Immature natural killer cell (primary cell): Measurements from ENCODE around the gene WDFY3. TPM values are rescaled to one million over a fixed set of nuclear protein-coding genes. Genes with fewer than 3 reads are reported as not detected.

Experiments used
- DNase-seq, 3 donors: peaks; one replicate each; pipeline ENCODE4 v3.0.0; 2022; ENCODE audit warnings: mixed read lengths in 1 of 3
- H3K27ac Mint-ChIP-seq, 6 donors: one replicate each; pipeline ENCODE4 v1.8.0; 2020; ENCODE audit warnings: mixed read lengths in 6 of 6, mild to moderate bottlenecking in 5 of 6, inconsistent platforms in 4 of 6, moderate library complexity in 3 of 6
- H3K27me3 Mint-ChIP-seq, 3 donors: one replicate each; pipeline ENCODE4 v1.8.0; 2020 to 2021; ENCODE audit warnings: low read depth in 3 of 3, mild to moderate bottlenecking in 3 of 3, mixed read lengths in 3 of 3, moderate library complexity in 3 of 3, inconsistent platforms in 1 of 3
- H3K36me3 Mint-ChIP-seq, 3 donors: one replicate each; pipeline ENCODE4 v1.8.0; 2020; ENCODE audit warnings: mixed read lengths in 3 of 3, inconsistent platforms in 2 of 3, mild to moderate bottlenecking in 2 of 3
- H3K4me1 Mint-ChIP-seq, 2 donors: one replicate each; pipeline ENCODE4 v1.8.0; 2020; ENCODE audit warnings: inconsistent platforms in 2 of 2, mild to moderate bottlenecking in 2 of 2, mixed read lengths in 2 of 2, moderate library complexity in 1 of 2
- H3K4me3 Mint-ChIP-seq, 5 donors: one replicate each; pipeline ENCODE4 v1.8.0; 2020; ENCODE audit warnings: mild to moderate bottlenecking in 5 of 5, mixed read lengths in 5 of 5, inconsistent platforms in 3 of 5, moderate library complexity in 3 of 5
- H3K9me3 Mint-ChIP-seq, 6 donors: one replicate each; pipeline ENCODE4 v1.8.0; 2020; ENCODE audit warnings: mild to moderate bottlenecking in 6 of 6, mixed read lengths in 6 of 6, inconsistent platforms in 4 of 6, moderate library complexity in 3 of 6
- polyA plus RNA-seq, 3 donors: library from polyadenylated mRNA; unstranded; fragments of 300-500 nt; fragmentation: Illumina TruSeq; gene quantifications; one replicate each; pipeline ENCODE4 v1.2.3, GENCODE V29; 2021

WDFY3 gene
- polyA plus RNA-seq, 3 donors from 2014 or later: 0.02 TPM; not detected in 2

DNA sequence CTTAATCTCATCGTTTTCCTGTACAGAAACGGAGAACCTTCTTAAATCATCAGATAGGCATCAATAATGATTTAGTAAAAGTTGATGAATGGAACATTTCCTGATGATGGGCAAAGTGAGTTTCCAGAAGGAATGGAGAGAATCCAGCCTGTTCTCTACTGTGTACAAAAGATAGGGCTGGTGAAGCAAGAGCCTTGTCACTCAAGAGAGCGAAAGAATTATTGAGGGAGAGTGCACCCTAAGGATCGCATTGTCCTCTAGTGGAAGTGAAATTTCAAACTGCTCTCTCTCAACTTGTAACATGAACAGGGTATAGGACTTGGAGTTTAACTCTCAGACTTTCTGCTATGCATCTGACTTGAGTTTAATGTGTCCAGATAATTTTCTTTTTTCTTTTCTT lies 314.0 kb downstream of the WDFY3 start:
- no peak for DNase-seq
- H3K4me3 Mint-ChIP-seq: no peak overlapping the region
- no peak overlapping the region for H3K27ac Mint-ChIP-seq
- no peaks in the 10 kb centered on the region for H3K36me3 Mint-ChIP-seq
- H3K4me1 Mint-ChIP-seq: no peaks in the 10 kb centered on the region
- no peaks in the 10 kb centered on the region for H3K27me3 Mint-ChIP-seq
- peaks cover 1 to 33% (median 12%) of the 10 kb centered on the region in 6 donors for H3K9me3 Mint-ChIP-seq

DNA sequence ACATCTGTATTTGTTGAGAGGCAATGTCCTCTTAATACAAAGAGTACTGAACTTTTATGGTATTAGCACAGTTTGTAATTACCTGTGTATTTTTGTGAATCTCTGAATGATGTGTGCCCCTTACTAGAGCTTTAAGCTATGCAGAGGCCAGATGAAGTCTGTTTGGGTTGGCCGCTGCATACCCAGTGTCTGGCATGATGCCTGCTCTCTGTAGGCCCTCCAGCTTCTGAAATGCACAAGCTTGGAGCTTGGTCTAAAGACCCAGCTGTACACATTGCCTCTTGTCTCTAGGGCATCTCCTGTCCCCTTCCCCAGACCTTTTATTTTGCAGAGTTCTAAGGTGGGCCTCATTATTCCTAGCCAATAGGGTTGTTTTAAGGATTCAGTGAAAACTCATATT lies 315.0 kb downstream of the WDFY3 start:
- Mint-ChIP-seq H3K36me3 (no peaks in the 10 kb centered on the region), H3K9me3 (peaks cover 1 to 26% (median 10%) of the 10 kb centered on the region in 6 donors), H3K27me3 (peaks cover 0 to 1% (median 0%) of the 10 kb centered on the region in 3 donors), H3K27ac (no peak overlapping the region), H3K4me1 (no peaks in the 10 kb centered on the region), H3K4me3 (no peak overlapping the region)
- no peak for DNase-seq

DNA sequence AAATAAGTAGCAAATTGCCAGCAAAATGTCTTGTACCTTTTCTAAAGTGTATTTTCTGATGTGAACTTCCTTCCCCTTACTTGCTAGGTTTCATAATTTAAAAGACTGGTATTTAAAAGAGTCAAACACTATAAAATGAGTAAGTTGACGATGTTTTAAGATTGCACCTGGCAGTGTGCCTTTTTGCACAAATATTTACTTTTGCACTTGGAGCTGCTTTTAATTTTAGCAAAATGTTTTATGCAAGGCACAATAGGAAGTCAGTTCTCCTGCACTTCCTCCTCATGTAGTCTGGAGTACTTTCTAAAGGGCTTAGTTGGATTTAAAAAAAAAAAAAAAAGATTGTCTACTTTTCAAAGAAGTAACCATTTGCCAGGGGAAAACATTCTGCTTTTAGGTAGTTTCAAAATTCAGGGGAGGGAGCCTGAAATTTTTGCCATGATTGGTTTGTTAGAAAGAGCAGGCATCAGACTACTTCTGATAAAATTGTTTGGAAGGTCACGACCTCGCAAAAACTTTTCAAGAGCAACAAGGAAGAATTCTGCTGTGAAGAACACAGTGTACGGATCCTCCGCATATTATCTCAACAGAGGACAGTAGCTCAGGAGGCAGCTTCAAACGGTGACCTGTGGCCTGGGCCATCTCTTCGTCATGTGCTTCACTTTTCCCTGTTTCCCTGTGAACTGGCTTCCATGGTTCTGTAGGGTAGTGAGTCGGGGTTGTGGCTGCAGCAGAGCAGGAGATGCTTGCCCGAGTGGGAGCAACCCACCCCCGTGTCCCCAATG lies 317.4 kb downstream of the WDFY3 start:
- no peaks in the 10 kb centered on the region for H3K36me3 Mint-ChIP-seq
- no peak overlapping the region for H3K4me3 Mint-ChIP-seq
- peaks cover 1 to 17% (median 9%) of the 10 kb centered on the region in 6 donors for H3K9me3 Mint-ChIP-seq
- no peak overlapping the region for H3K27ac Mint-ChIP-seq
- H3K27me3 Mint-ChIP-seq: peaks cover 0 to 1% (median 0%) of the 10 kb centered on the region in 3 donors
- DNase-seq: no peak
- no peaks in the 10 kb centered on the region for H3K4me1 Mint-ChIP-seq

DNA sequence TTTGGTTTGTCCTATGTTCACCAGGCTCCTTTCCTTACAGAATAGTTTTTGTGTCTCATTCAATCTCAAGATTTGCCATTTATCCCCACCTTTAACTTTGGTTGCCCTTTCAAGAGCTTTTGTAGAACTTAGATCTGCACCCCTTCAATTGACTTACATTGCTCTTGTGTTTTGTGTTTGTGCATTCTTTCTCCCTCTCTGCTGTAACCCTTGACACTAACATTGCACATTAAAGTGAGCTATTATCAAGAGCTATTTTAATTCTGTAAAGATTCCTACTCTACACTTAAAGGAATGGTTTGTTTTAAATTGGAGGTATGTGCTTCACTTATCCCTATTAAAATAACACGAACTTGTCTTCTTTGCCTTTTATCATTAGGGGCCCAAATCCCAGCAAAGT lies 318.3 kb downstream of the WDFY3 start:
- Mint-ChIP-seq H3K27me3 (peaks cover 0 to 1% (median 0%) of the 10 kb centered on the region in 3 donors), H3K4me1 (no peaks in the 10 kb centered on the region), H3K36me3 (no peaks in the 10 kb centered on the region), H3K27ac (no peak overlapping the region), H3K4me3 (no peak overlapping the region), H3K9me3 (peaks cover 1 to 14% (median 6%) of the 10 kb centered on the region in 6 donors)
- DNase-seq: no peak

DNA sequence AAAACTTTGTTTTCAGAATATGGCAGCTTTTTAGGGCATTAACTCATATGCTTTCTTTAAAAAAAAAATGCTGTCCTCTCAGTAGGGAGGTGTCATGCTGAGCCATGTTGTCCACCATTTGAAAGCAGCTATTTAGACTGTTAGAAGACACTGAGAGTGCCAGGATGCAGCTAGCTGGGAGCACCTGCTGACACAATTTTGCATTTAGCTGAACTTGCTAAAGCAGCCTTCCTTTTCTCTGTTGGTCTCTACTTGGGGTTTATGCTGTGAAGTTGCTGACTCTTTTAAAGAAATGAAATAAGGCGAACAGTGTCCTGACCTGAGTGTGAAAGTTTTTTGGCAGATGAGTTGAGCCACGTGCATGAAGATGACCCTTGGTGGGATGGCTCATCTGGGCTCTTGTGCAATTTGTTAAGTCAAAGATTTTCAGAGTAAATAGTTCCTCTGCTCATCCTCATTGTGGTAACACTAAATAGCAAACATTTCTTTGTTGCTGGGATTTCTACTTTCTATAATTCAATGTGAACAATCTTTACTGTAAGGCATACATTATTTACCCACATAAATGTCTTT lies 319.1 kb downstream of the WDFY3 start:
- no peaks in the 10 kb centered on the region for H3K4me1 Mint-ChIP-seq
- peaks cover under 1 to 13% (median 6%) of the 10 kb centered on the region in 6 donors for H3K9me3 Mint-ChIP-seq
- no peak overlapping the region for H3K27ac Mint-ChIP-seq
- H3K36me3 Mint-ChIP-seq: no peaks in the 10 kb centered on the region
- H3K4me3 Mint-ChIP-seq: no peak overlapping the region
- H3K27me3 Mint-ChIP-seq: peaks cover 0 to 1% (median 0%) of the 10 kb centered on the region in 3 donors
- no peak for DNase-seq

DNA sequence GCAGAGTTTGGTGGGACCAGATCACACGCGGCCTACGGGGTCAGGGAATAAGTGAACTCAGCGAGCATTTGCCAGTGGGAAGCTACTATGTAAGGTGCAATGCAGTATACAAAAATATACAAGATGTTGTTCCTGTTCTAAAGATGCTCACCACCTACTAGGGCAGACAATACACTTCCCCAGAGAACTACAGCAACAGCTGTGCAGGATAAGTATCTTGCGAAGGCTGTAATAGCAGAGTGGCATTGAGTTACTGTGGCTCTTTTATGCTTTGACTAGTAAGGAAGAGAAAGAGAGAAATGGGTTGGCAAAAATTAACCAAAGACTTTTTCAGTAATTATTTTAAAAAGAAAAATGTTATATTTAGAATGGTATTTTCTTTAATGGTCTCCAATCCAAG lies 322.4 kb downstream of the WDFY3 start:
- Mint-ChIP-seq H3K4me3 (no peak overlapping the region), H3K9me3 (peaks cover 0 to 13% (median 6%) of the 10 kb centered on the region in 6 donors), H3K4me1 (no peaks in the 10 kb centered on the region), H3K27ac (no peak overlapping the region), H3K27me3 (peaks cover 0 to 1% (median 0%) of the 10 kb centered on the region in 3 donors), H3K36me3 (no peaks in the 10 kb centered on the region)
- DNase-seq: no peak

DNA sequence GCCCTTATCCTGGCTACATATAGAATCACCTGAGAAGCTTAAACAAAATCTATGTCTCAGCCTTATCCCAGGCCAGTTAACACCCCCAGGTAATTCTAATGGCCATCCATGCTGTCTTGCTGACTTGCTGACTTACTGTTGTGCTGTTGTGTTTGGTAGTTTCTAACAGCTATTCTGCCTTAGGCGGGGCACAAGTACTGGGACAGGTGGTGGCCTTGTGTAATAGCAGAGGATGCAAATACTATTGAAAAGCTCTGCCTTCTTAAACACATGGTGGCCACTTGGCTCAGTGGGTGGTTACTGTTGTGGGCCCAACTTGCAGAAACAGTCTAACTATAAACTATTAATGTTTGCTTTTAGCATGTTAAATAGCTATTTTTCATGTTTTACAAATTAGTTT lies 327.3 kb downstream of the WDFY3 start:
- no peak overlapping the region for H3K27ac Mint-ChIP-seq
- H3K9me3 Mint-ChIP-seq: peaks cover 0 to 11% (median 3%) of the 10 kb centered on the region in 6 donors
- no peak overlapping the region for H3K4me3 Mint-ChIP-seq
- DNase-seq: no peak
- no peaks in the 10 kb centered on the region for H3K4me1 Mint-ChIP-seq
- H3K36me3 Mint-ChIP-seq: no peaks in the 10 kb centered on the region
- no peaks in the 10 kb centered on the region for H3K27me3 Mint-ChIP-seq

DNA sequence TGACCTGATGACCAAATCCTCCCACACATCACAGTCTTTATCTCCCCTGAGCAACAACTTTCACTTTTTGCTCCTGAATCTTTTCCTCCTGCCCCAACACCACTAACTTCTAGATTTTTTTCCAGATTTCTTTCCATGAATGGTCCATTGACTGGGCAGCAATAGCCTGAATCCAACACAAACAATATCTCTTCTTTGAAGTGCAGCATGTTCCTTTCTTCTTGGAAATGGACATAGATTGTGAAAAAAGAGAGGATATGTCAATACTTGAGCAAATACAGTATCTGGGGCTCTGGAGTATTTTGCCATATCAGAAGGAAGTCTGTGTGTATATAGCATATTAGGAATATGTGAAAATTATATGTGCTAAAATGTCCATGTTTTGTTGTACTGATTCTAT lies 328.4 kb downstream of the WDFY3 start:
- no peak for DNase-seq
- no peaks in the 10 kb centered on the region for H3K36me3 Mint-ChIP-seq
- H3K27me3 Mint-ChIP-seq: no peaks in the 10 kb centered on the region
- no peaks in the 10 kb centered on the region for H3K4me1 Mint-ChIP-seq
- H3K4me3 Mint-ChIP-seq: no peak overlapping the region
- no peak overlapping the region for H3K27ac Mint-ChIP-seq
- H3K9me3 Mint-ChIP-seq: peaks cover 0 to 6% (median 2%) of the 10 kb centered on the region in 6 donors

DNA sequence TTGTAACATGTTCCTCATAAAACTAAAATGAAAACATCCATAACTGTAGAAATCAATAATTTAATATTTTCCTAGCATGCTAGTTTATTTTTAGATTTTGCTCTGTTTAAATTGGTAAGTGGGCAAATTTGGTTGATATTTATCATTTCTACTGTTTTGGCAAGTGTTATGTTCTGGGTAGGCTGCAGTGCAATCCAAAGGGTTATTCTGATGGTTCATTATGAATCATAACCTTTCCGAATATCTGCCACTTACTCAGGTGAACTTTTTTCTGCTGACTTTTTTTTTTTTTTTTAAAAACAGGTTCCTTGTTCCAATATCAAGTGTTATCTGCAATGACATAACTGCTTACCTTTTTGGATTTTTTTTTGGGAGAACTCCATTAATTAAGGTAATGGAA lies 331.5 kb downstream of the WDFY3 start:
- H3K27me3 Mint-ChIP-seq: no peaks in the 10 kb centered on the region
- H3K4me3 Mint-ChIP-seq: no peak overlapping the region
- H3K9me3 Mint-ChIP-seq: peaks cover 0 to 8% (median 6%) of the 10 kb centered on the region in 6 donors
- H3K36me3 Mint-ChIP-seq: no peaks in the 10 kb centered on the region
- H3K27ac Mint-ChIP-seq: no peak overlapping the region
- no peaks in the 10 kb centered on the region for H3K4me1 Mint-ChIP-seq
- DNase-seq: no peak

DNA sequence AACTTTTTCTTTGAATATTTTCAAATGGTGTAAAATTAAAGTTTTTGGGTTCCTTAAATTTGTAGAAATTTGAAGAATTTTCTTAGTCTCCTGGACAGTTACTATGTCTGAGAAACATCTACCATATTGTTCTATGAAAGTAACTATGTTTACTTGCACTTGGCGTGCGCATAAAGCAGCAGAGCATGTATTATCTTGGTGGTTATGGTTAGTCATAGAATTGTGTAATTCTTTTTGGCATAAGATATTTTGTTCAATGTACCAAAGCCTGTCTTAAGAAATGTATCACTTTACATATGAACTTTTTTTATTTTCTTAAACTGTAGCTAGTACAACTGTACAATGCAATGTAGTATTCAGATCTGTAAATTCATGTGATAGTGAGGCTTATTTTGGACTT lies 334.4 kb downstream of the WDFY3 start:
- H3K36me3 Mint-ChIP-seq: no peaks in the 10 kb centered on the region
- H3K4me3 Mint-ChIP-seq: no peak overlapping the region
- no peak overlapping the region for H3K27ac Mint-ChIP-seq
- no peak for DNase-seq
- peaks cover 0 to 8% (median 5%) of the 10 kb centered on the region in 6 donors for H3K9me3 Mint-ChIP-seq
- no peaks in the 10 kb centered on the region for H3K4me1 Mint-ChIP-seq
- H3K27me3 Mint-ChIP-seq: no peaks in the 10 kb centered on the region

DNA sequence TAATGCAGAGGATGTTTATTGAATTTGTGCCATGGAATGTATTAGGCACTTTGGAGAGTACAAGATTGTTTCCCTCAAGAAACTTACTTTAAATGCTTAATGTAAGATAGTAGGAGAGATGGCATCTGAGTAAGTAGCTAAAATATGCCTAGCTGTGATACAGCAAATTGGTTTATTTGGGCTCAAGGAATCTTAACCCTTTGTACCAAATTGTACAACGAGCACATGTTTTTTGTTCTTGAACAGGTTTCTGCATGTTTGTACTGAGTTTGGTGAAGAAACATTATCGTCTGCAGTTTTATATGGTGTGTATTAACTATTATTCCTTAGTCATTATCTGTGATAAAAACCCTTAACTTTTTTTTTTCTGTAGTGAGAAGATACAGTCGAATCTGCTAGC lies 334.9 kb downstream of the WDFY3 start:
- no peak overlapping the region for H3K27ac Mint-ChIP-seq

DNA sequence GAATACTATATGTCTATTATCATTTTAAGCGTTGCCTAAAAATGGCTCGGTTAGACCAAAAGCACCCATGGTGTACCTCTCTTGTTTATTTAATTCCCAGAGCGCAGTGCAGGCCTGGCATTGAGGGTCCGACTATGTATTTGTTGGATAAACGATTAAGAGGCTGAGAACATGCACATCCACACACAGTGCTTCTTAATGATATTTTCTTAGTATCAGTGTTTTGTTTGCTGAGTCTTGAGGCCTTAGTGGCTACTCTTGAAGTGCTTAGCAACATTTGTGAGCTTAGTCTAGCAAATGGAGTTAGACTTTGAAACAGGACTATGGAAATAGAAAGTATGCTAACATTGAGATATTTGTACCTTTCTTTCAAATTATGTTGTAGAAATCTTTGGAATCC lies 339.8 kb downstream of the WDFY3 start:
- peaks cover 0 to 3% (median 0%) of the 10 kb centered on the region in 3 donors for H3K27me3 Mint-ChIP-seq
- H3K36me3 Mint-ChIP-seq: peaks cover 0 to 4% (median 0%) of the 10 kb centered on the region in 3 donors
- H3K4me3 Mint-ChIP-seq: no peak overlapping the region
- H3K4me1 Mint-ChIP-seq: no peaks in the 10 kb centered on the region
- no peak overlapping the region for H3K27ac Mint-ChIP-seq
- DNase-seq: no peak
- H3K9me3 Mint-ChIP-seq: peaks cover 0 to 11% (median 6%) of the 10 kb centered on the region in 6 donors

More for the DNA sequence above, 334.9 kb downstream of the WDFY3 start:
- DNase-seq: no peak
- no peaks in the 10 kb centered on the region for H3K27me3 Mint-ChIP-seq
- peaks cover 0 to 8% (median 5%) of the 10 kb centered on the region in 6 donors for H3K9me3 Mint-ChIP-seq
- no peaks in the 10 kb centered on the region for H3K4me1 Mint-ChIP-seq
- no peak overlapping the region for H3K4me3 Mint-ChIP-seq
- H3K36me3 Mint-ChIP-seq: no peaks in the 10 kb centered on the region

DNA sequence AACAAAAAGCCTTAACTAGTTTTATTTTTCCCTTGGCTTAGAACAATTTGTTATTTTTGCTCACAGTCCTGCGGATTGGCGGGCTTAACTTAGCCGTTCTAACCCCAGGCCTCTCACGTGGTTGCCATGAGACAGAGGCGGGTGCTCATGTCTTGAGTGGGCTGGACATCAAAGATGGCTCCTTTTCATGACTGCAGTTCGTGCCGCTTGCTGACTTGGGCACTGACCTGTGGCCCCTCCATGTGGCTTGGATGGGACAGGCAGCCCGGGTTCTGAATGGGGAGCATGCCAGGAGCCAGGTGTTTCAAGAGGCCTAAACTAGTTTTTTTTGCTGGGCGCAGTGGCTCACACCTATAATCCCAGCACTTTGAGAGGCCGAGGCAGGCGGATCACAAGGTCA lies 342.8 kb downstream of the WDFY3 start:
- peaks cover 0 to 6% (median 0%) of the 10 kb centered on the region in 3 donors for H3K27me3 Mint-ChIP-seq
- no peak overlapping the region for H3K27ac Mint-ChIP-seq
- no peaks in the 10 kb centered on the region for H3K4me1 Mint-ChIP-seq
- H3K4me3 Mint-ChIP-seq: no peak overlapping the region
- DNase-seq: no peak
- peaks cover 0 to 11% (median 5%) of the 10 kb centered on the region in 6 donors for H3K9me3 Mint-ChIP-seq
- H3K36me3 Mint-ChIP-seq: peaks cover 0 to 4% (median 0%) of the 10 kb centered on the region in 3 donors

DNA sequence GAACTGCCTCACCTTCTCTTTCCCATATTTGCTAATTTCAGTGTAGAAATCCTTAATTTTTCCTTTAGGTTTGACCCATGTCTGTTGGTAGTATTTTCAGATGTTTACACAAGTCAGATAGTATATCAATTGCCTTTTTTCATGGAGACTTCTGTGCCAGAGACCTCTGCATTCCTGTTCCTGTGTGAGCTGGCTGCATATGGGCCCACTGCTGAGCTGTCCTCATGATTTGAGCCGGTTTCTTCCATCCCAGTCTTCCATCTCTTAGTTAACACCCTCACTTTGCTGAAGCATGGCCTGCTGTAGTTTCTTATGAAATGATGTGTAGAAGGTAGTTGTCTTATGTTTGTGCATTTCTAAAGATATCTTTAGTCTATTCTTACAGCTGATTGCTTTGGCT lies 343.5 kb downstream of the WDFY3 start:
- no peak for DNase-seq
- Mint-ChIP-seq H3K4me1 (no peaks in the 10 kb centered on the region), H3K36me3 (peaks cover 0 to 4% (median 0%) of the 10 kb centered on the region in 3 donors), H3K9me3 (peaks cover 0 to 11% (median 5%) of the 10 kb centered on the region in 6 donors), H3K4me3 (no peak overlapping the region), H3K27me3 (peaks cover 0 to 6% (median 0%) of the 10 kb centered on the region in 3 donors), H3K27ac (no peak overlapping the region)
